SH-SY5Y (cell line): ENCODE measurements around the gene IL6R.

Source experiments
- GATA2 ChIP-seq: IDR thresholded peaks from 2 replicates; pipeline ENCODE4 v1.6.1; 2011; ENCODE audit warnings: mild to moderate bottlenecking, low read depth, low read length
- GATA3 ChIP-seq: IDR thresholded peaks from 2 replicates; pipeline ENCODE4 v1.6.1; 2011; ENCODE audit warnings: low read depth, mild to moderate bottlenecking, low read length, moderate library complexity

- TF ChIP-seq GATA2 (no peak), GATA3 (no peak)
Measured at GRCh38 chr1:154446789-154447188, 41.6 kb downstream of the IL6R start.
